HG03280 (cell line): ENCODE data around the gene PRPSAP1.
"Not testable (repeated sequence)": the region's sequence is repeated elsewhere in the genome, so short reads cannot be mapped to it uniquely, and the experiment has no call there.

Experiments
- ATAC-seq: cut with Tn5 transposase; IDR thresholded peaks from one replicate; pipeline ENCODE4 v1.9.1; 2021; ENCODE audit warnings: mild to moderate bottlenecking, moderate library complexity; ENCODE audit not compliant: unreplicated experiment

The PRPSAP1 gene

DNA sequence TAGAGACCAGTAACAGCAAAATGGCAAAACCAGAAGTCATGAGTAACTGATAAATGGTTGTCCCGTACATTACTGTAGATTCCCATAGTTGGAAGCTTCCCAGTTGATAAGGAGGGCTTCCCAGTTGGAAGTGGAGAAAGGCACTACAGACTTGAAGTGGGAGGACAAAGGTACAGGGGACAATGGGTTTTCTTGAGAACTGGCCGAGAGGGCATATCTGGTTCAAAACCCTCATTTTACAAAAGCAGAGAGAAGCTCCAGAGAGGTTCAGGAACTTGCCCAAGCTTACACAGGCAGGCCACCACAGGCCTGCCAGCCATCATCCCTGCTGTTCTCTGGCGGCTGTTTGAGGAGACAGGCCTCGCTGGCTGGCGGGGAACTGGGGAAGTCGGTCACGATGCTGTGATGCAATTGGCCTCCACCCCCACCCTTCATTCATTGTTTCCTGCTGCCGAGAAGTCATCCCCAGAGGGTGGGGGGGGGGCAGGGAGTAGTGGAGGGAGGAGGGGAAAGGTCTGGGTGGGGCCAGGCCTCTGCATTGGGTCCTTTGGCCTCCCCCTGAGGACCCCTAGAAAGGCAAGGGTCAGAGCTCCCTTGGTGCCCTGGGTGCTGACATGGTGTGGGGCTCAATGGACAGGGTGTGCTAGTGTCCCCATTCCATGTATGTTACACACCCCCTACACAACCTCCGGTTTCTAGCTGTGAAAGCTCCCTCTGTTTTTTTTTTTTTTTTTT lies 85.5 kb downstream of the PRPSAP1 start:
- no peak for ATAC-seq

- ATAC-seq = not testable (repeated sequence)
Measured at GRCh38 chr17:76267581-76268001, 86.1 kb downstream of the PRPSAP1 start.

DNA sequence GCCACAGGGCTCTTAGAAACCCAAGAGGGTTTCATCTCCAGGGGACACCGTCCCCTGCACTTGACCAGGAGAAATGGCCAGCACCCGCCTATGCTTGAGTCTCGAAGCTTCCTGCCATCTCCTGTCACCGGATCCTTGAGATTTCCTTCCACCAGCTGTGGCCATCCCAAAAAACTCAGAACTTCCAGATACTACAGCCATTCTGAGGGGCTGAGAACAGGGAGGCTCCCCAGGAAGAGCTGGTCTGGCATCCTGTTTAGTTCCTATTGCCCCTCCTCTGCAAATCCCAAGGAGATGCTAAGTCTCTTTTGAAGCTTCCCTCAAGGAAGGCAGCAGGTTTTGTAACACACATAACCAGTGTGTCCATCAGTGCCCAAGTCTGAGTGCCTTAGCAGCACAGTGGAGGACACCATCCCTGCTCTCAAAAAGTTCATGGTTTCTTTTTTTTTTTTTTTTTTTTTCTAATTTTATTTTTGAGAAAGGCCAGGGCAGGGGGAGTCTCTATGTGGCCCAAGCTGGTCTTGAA lies 86.6 kb downstream of the PRPSAP1 start:
- ATAC-seq = no peak

GRCh38 chr17:76266244-76266938 lies 87.3 kb downstream of the PRPSAP1 start:
- ATAC-seq = no peak

- ATAC-seq = peak; percentile 0
Measured at GRCh38 chr17:76265624-76266243, 88.0 kb downstream of the PRPSAP1 start.

GRCh38 chr17:76264755-76265623 lies 88.7 kb downstream of the PRPSAP1 start, which contains the start of gene UBALD2:
Gene UBALD2, plus strand, starts transcription at chr17:76265348. Its CDS starts 158 bp downstream, at chr17:76265506.
- peak; percentile 76 for ATAC-seq

- no peak for ATAC-seq
Measured at GRCh38 chr17:76264425-76264754, 89.3 kb downstream of the PRPSAP1 start.

GRCh38 chr17:76263896-76264295 lies 89.8 kb downstream of the PRPSAP1 start:
- ATAC-seq = no peak

- ATAC-seq = no peak
Measured at GRCh38 chr17:76262732-76263344, 90.9 kb downstream of the PRPSAP1 start.

DNA sequence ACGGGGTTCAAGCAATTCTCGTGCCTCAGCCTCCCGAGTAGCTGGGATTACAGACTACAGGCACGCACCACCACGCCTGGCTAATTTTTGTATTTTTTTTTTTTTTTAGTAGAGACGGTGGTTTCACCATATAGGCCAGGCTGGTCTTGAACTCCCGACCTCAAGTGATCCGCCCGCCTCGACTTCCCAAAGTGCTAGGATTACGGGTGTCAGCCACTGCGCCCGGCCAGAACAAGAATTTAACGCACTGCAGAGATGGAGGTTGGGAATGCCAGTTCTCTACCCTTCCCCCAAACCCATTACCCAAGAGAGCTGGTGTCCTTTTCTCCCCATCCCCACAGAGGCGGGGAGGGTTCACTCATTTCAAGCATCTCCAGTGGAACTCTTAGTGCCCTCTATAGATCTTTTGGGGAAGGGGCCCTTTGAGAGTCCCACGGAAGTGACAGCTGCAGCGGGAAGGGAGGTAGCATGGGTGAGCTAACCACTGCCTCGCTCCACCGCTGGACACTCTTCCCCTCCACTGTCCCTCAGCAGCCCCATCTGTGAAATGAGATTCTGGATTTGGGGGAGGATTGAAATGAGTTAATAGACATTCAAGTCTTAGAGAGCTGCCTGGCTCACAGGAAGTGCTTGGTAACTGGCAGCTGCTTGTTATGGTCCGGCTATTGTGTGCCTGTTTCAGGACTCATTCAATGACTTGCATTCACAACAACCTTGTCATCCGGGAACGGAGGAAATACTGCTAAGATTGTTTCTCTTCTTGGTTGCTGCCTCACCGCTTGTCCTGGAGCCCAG lies 92.1 kb downstream of the PRPSAP1 start:
- no peak for ATAC-seq

DNA sequence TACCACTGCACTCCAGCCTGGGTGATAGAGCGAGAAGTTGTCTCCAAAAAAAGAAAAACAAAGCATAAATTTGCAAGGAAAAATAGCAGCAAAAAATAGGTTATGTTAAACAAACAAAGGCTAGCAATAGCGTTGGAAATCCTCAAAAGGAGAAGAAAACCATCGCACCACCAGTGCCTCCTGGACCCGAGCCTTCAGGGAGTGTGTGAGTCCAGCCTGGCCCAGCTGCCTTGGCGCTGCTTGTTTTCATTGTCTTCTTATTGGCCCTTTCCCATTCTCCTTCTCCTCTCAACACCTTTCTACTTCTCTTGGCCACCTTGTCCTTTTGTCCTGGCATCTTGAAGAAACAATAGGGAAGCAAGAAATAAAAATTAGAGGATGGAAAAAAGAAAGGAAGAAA lies 93.0 kb downstream of the PRPSAP1 start:
- ATAC-seq = no peak

- no peak for ATAC-seq
Measured at GRCh38 chr17:76260220-76260619, 93.5 kb downstream of the PRPSAP1 start.
